GM18519 (cell line): ENCODE results near the gene SRPRB.

Experiments
- ATAC-seq: cut with Tn5 transposase; IDR thresholded peaks from one replicate; pipeline ENCODE4 v1.9.1; 2021; ENCODE audit warnings: mild to moderate bottlenecking, moderate library complexity; ENCODE audit not compliant: unreplicated experiment, low FRiP score

The SRPRB gene

GRCh38 chr3:133805702-133806475, at the start of gene SRPRB:
TSS of gene SRPRB (plus strand) at chr3:133805815. CDS start at chr3:133805849, 34 bp downstream.
- peak; percentile 96 for ATAC-seq

- ATAC-seq: no peak
Measured at GRCh38 chr3:133756716-133757694, 48.6 kb upstream of the SRPRB start.

- no peak for ATAC-seq
Measured at GRCh38 chr3:133757701-133758567, 47.7 kb upstream of the SRPRB start.

GRCh38 chr3:133758568-133758928, 47.1 kb upstream of the SRPRB start:
- no peak for ATAC-seq

GRCh38 chr3:133758964-133759739, 46.5 kb upstream of the SRPRB start:
- ATAC-seq: no peak

- no peak for ATAC-seq
Measured at GRCh38 chr3:133759740-133760305, 45.8 kb upstream of the SRPRB start.

- no peak for ATAC-seq
Measured at GRCh38 chr3:133760916-133761315, 44.7 kb upstream of the SRPRB start.

GRCh38 chr3:133761605-133762484, 43.8 kb upstream of the SRPRB start:
- no peak for ATAC-seq

- ATAC-seq: no peak
Measured at GRCh38 chr3:133762539-133762938, 43.1 kb upstream of the SRPRB start.

GRCh38 chr3:133763797-133764683, 41.6 kb upstream of the SRPRB start:
- no peak for ATAC-seq

GRCh38 chr3:133765256-133765655, 40.4 kb upstream of the SRPRB start:
- no peak for ATAC-seq

GRCh38 chr3:133767607-133768006, 38.0 kb upstream of the SRPRB start:
- ATAC-seq: no peak

- ATAC-seq: no peak
Measured at GRCh38 chr3:133769536-133769935, 36.1 kb upstream of the SRPRB start.

- ATAC-seq: no peak
Measured at GRCh38 chr3:133773732-133774131, 31.9 kb upstream of the SRPRB start.

- ATAC-seq: no peak
Measured at GRCh38 chr3:133775309-133775708, 30.3 kb upstream of the SRPRB start.

GRCh38 chr3:133775835-133776234, 29.8 kb upstream of the SRPRB start:
- ATAC-seq: no peak

GRCh38 chr3:133776794-133777438, 28.7 kb upstream of the SRPRB start:
- ATAC-seq: no peak
